Measurements from ENCODE around the gene POU2AF2.
"Not testable (repeated sequence)": the region's sequence is repeated elsewhere in the genome, so short reads cannot be mapped to it uniquely, and the experiment has no call there.

Gene POU2AF2

GRCh38 chr11:111305162-111305802 is 59.8 kb downstream of the POU2AF2 start:
- DNase-seq = no peak

GRCh38 chr11:111305876-111306275 is 60.4 kb downstream of the POU2AF2 start:
- no peak for DNase-seq

- no peak for DNase-seq
These were observed 60.8 kb downstream of the POU2AF2 start for GRCh38 chr11:111306321-111306720.

- DNase-seq = peak; percentile 66
These were observed 62.1 kb downstream of the POU2AF2 start for GRCh38 chr11:111307472-111308108.

GRCh38 chr11:111308140-111308539 is 62.6 kb downstream of the POU2AF2 start:
- DNase-seq = peak; percentile 81

- DNase-seq = no peak
These were observed 63.8 kb downstream of the POU2AF2 start for GRCh38 chr11:111309215-111309915.

- peak; percentile 36 for DNase-seq
These were observed 64.6 kb downstream of the POU2AF2 start for GRCh38 chr11:111310088-111310487.

- DNase-seq = no peak
These were observed 65.2 kb downstream of the POU2AF2 start for GRCh38 chr11:111310723-111311122.

- DNase-seq = no peak
These were observed 66.6 kb downstream of the POU2AF2 start for GRCh38 chr11:111312076-111312475.

GRCh38 chr11:111319296-111319695 is 73.8 kb downstream of the POU2AF2 start:
- DNase-seq = no peak

- DNase-seq = not testable (repeated sequence)
These were observed 74.7 kb downstream of the POU2AF2 start for GRCh38 chr11:111320199-111320598.

GRCh38 chr11:111320728-111321568 is 75.4 kb downstream of the POU2AF2 start:
- DNase-seq = no peak

GRCh38 chr11:111322534-111322933 is 77.0 kb downstream of the POU2AF2 start:
- no peak for DNase-seq

GRCh38 chr11:111324277-111324720 is 78.8 kb downstream of the POU2AF2 start:
- DNase-seq = no peak

- no peak for DNase-seq
These were observed 79.7 kb downstream of the POU2AF2 start for GRCh38 chr11:111325259-111325658.

GRCh38 chr11:111326824-111327223 is 81.3 kb downstream of the POU2AF2 start:
- no peak for DNase-seq

GRCh38 chr11:111327908-111328624 is 82.5 kb downstream of the POU2AF2 start:
- DNase-seq = peak; percentile 54

GRCh38 chr11:111329306-111330204 is 84.0 kb downstream of the POU2AF2 start:
- no peak for DNase-seq

- DNase-seq = no peak
These were observed 84.8 kb downstream of the POU2AF2 start for GRCh38 chr11:111330234-111330893.

- no peak for DNase-seq
These were observed 86.4 kb downstream of the POU2AF2 start for GRCh38 chr11:111331711-111332479.
